Bronchial epithelial cell (primary cell): ENCODE results near the gene ABCA2. TPM values are rescaled to one million over a fixed set of nuclear protein-coding genes. Genes with fewer than 3 reads are reported as not detected.

Experiments used
- DNase-seq: peaks from one replicate; pipeline ENCODE4 v3.0.0-alpha.2; 2010; ENCODE audit warnings: low read depth
- FAIRE-seq: peaks from 2 replicates; lab custom pipeline; 2011; peaks lifted over from hg19 to GRCh38; lab: Jason Lieb, UNC
- H3K27me3 ChIP-seq: 2 replicates; pipeline ENCODE4 v1.5.1; 2011; ENCODE audit warnings: low read length; ENCODE audit not compliant: control insufficient read depth, insufficient read depth
- H3K36me3 ChIP-seq: 2 replicates; pipeline ENCODE4 v1.5.1; 2011; ENCODE audit warnings: low read length; ENCODE audit not compliant: control insufficient read depth, insufficient read depth
- H3K4me3 ChIP-seq: 2 replicates; pipeline ENCODE4 v1.5.1; 2011; ENCODE audit warnings: mild to moderate bottlenecking, low read depth, low read length, control low read depth
- CTCF ChIP-seq: IDR thresholded peaks from 2 replicates; pipeline ENCODE4 v1.5.1; 2011; ENCODE audit warnings: mild to moderate bottlenecking, moderate library complexity, low read length, control low read depth, inconsistent platforms; ENCODE audit not compliant: insufficient read depth, severe bottlenecking
- total RNA-seq: library from RNA; depleted of rRNA; stranded (reverse); fragments of >200 nt; gene quantifications from 2 replicates; pipeline ENCODE4 v1.2.1, GENCODE V29; 2014

ABCA2 gene
- total RNA-seq, 1 donor from 2014 or later, result 5.5 TPM

GRCh38 chr9:137039611-137040366, 11.8 kb upstream of the ABCA2 start:
- peaks cover 6% of the 10 kb centered on the region for H3K36me3 ChIP-seq
- TF ChIP-seq CTCF, result no peak
- no peak overlapping the region for H3K4me3 ChIP-seq

DNA sequence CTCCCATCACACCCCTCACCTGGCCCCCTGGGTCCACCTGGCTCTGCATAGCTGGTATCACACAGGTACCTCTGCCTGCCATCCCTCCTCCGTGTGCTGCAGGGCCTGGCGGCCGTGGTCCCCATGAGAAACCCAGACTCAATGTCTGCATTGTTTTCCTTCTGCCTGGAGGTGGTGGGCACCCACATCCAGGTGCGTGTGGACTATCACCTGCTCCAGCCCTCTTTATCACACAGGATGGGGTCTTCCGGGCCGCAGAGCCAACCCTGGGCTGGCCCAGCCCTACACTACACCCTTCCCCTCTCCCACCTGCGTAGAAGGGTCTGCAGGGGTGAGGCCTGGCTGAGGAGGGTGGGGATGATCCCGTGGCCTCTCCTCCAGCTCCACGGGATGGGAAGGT, 10.9 kb upstream of the ABCA2 start:
- Histone ChIP-seq H3K36me3 (peaks cover 6% of the 10 kb centered on the region), H3K4me3 (no peak overlapping the region), H3K27me3 (no peaks in the 10 kb centered on the region)
- no peak for FAIRE-seq
- TF ChIP-seq CTCF, result no peak
- no peak for DNase-seq

More at GRCh38 chr9:137039611-137040366, 11.8 kb upstream of the ABCA2 start:
- no peaks in the 10 kb centered on the region for H3K27me3 ChIP-seq
- DNase-seq (no peak), FAIRE-seq (no peak)

- DNase-seq (no peak), FAIRE-seq (no peak)
- Histone ChIP-seq H3K36me3 (peaks cover 4% of the 10 kb centered on the region), H3K4me3 (no peak overlapping the region), H3K27me3 (no peaks in the 10 kb centered on the region)
- no peak for TF ChIP-seq CTCF
These were observed 9.4 kb upstream of the ABCA2 start for GRCh38 chr9:137037483-137037882.

DNA sequence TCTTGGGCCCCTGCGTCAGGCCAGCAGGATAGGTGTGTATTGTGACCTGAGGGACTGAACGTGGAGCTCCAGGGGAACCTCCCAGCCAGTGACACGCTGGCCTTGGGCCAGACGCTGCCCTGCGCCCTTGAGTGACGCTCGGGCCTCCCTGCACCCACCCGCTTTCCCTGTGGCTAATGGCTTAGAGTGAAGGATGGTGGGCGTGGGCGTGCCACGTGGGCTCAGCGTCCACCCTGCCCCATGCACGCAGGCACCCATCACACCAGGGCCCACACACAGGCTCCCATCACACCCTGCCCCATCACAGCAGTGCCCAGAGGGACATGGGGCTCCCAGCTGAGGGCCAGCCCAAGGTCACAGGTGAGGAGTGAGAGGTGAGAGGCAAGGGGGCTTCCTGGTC, 9.0 kb upstream of the ABCA2 start:
- no peak for TF ChIP-seq CTCF
- H3K27me3 ChIP-seq, result no peaks in the 10 kb centered on the region
- FAIRE-seq (no peak), DNase-seq (no peak)
- H3K4me3 ChIP-seq, result no peak overlapping the region
- peaks cover 4% of the 10 kb centered on the region for H3K36me3 ChIP-seq

- FAIRE-seq, result no peak
- no peak for DNase-seq
- Histone ChIP-seq H3K27me3 (no peaks in the 10 kb centered on the region), H3K4me3 (no peak overlapping the region), H3K36me3 (peaks cover 3% of the 10 kb centered on the region)
- TF ChIP-seq CTCF, result no peak
These were observed 7.9 kb upstream of the ABCA2 start for GRCh38 chr9:137035937-137036336.

DNA sequence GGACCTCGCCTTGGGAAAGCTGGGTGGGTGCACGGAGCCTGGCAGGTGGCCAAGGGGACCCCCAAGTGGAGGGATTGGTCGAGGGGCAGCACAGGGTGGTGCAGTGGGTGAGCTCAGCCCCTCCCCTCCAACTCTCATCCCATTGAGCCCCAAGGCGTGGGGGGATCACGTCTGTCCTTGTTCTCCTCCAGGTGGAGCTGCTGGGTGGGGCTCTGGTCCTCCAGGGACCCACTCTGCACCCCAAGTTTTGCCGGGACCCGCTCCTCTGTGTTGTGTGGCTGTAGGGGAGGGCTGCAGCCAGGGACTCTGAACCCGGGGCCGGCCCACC, 7.4 kb upstream of the ABCA2 start:
- Histone ChIP-seq H3K4me3 (no peak overlapping the region), H3K27me3 (no peaks in the 10 kb centered on the region), H3K36me3 (peaks cover 3% of the 10 kb centered on the region)
- TF ChIP-seq CTCF, result no peak
- DNase-seq (no peak), FAIRE-seq (no peak)
